HepG2 (cell line): Measurements from ENCODE around the gene NKD1. TPM values are rescaled to one million over a fixed set of nuclear protein-coding genes. Genes with fewer than 3 reads are reported as not detected.

Experiments
- ATAC-seq: fragments of 200-7000 bp; cut with Tn5 transposase; 3 replicates; pipeline ENCODE4 v1.9.1; 2020; ENCODE audit warnings: mild to moderate bottlenecking, moderate library complexity
- BruUV-seq: library from RNA; stranded (reverse); fragments of 400-500 nt; replicated peaks from 2 replicates; lab custom pipeline; 2021; lab: Mats Ljungman, UMichigan
- CTCF ChIA-PET: fragments of 300-600 bp; formaldehyde crosslinking; extraction: SDS; loops from one replicate; lab custom pipeline; 2021; ENCODE audit warnings: low total read pairs, inconsistent platforms, low intra/inter-chr PET ratio; lab: Yijun Ruan, JAX
- POLR2A ChIA-PET: fragments of 350-600 bp; sonication (Branson Sonifier 250); formaldehyde crosslinking; loops from one replicate; lab custom pipeline; 2020; ENCODE audit warnings: antibody characterized with exemption, inconsistent platforms; lab: Yijun Ruan, JAX
- DNase-seq: peaks from one replicate; pipeline ENCODE4 v3.0.0-alpha.2; 2015; ENCODE audit warnings: low spot score
- FAIRE-seq: peaks from 3 replicates; lab custom pipeline; 2011; peaks lifted over from hg19 to GRCh38; lab: Jason Lieb, UNC
- H2AFZ ChIP-seq: one replicate; pipeline ENCODE4 v1.6.1; 2011; ENCODE audit warnings: low read length, inconsistent platforms
- H3K27ac ChIP-seq: fragments of 300-600 bp; 3 replicates; pipeline ENCODE4 v1.8.0; 2011; ENCODE audit warnings: mixed run types, mild to moderate bottlenecking, mixed read lengths, low read length, inconsistent platforms; ENCODE audit not compliant: insufficient read depth; ENCODE audit errors: extremely low read length
- H3K27me3 ChIP-seq, 2 experiments: fragments of 200-600 bp in 1 of 2; 2 replicates in 1 of 2; 3 replicates in 1 of 2; pipeline versions ENCODE4 v1.6.0 to v1.8.0; 2011; ENCODE audit warnings: low read length in 2 of 2, mild to moderate bottlenecking in 2 of 2, moderate library complexity in 2 of 2, inconsistent platforms in 1 of 2; ENCODE audit not compliant: insufficient read depth in 2 of 2, control insufficient read depth in 1 of 2
- H3K36me3 ChIP-seq, 2 experiments: fragments of 200-600 bp in 1 of 2; replicated peaks in 1 of 2; 2 replicates in 1 of 2; 3 replicates in 1 of 2; pipeline versions ENCODE4 v1.5.1 to v1.8.0; 2011; ENCODE audit warnings: low read length in 2 of 2, inconsistent platforms in 1 of 2; ENCODE audit not compliant: insufficient read depth in 2 of 2, control insufficient read depth in 1 of 2
- H3K4me1 ChIP-seq: 2 replicates; pipeline ENCODE4 v1.5.1; 2012; ENCODE audit warnings: low read length, inconsistent platforms; ENCODE audit not compliant: insufficient read depth
- H3K4me2 ChIP-seq: 2 replicates; pipeline ENCODE4 v1.6.0; 2011; ENCODE audit warnings: low read depth, low read length, inconsistent platforms
- H3K4me3 ChIP-seq, 3 experiments: fragments of 200-600 bp in 1 of 3; sonication (generic), shearing (Covaris generic) in 1 of 3; replicated peaks in 1 of 3; 2 replicates each; pipeline ENCODE4 v1.5.1; 2011 to 2016; ENCODE audit warnings: low read length in 3 of 3, inconsistent platforms in 2 of 3, low read depth in 2 of 3, mild to moderate bottlenecking in 2 of 3, control low read depth in 1 of 3, mixed read lengths in 1 of 3; ENCODE audit not compliant: insufficient read depth in 1 of 3
- H3K79me2 ChIP-seq: one replicate; pipeline ENCODE4 v1.6.1; 2011; ENCODE audit warnings: low read length, inconsistent platforms; ENCODE audit not compliant: insufficient read depth
- H3K9ac ChIP-seq: 2 replicates; pipeline ENCODE4 v1.6.0; 2011; ENCODE audit warnings: mild to moderate bottlenecking, low read depth, low read length, inconsistent platforms; ENCODE audit not compliant: insufficient read depth
- H3K9me3 ChIP-seq: 2 replicates; pipeline ENCODE4 v1.5.1; 2012; ENCODE audit warnings: mild to moderate bottlenecking, low read length
- H4K20me1 ChIP-seq: 2 replicates; pipeline ENCODE4 v1.6.0; 2011; ENCODE audit warnings: inconsistent platforms, mild to moderate bottlenecking, low read length, moderate library complexity; ENCODE audit not compliant: insufficient read depth
- AGO2 ChIP-seq: fragments of 200-400 bp; formaldehyde crosslinking; optimal IDR thresholded peaks from 2 replicates; pipeline ENCODE3; 2017; ENCODE audit warnings: mild to moderate bottlenecking, low read depth, low read length, moderate library complexity
- ATAD3A ChIP-seq: sonication (generic); formaldehyde crosslinking; IDR thresholded peaks from 2 replicates; pipeline ENCODE4 v1.4.0; 2020; ENCODE audit warnings: missing genetic modification reagents
- DNMT1 ChIP-seq: sonication (generic); formaldehyde crosslinking; IDR thresholded peaks from 2 replicates; pipeline ENCODE4 v1.5.1; 2020; ENCODE audit warnings: mild to moderate bottlenecking, missing genetic modification reagents
- E2F5 ChIP-seq: sonication (generic); formaldehyde crosslinking; conservative IDR thresholded peaks from 2 replicates; pipeline ENCODE4 v1.4.0; 2020; ENCODE audit warnings: missing genetic modification reagents
- HIVEP1 ChIP-seq: sonication (generic); formaldehyde crosslinking; IDR thresholded peaks from 2 replicates; pipeline ENCODE4 v1.4.0; 2020; ENCODE audit warnings: mild to moderate bottlenecking, missing genetic modification reagents
- HNRNPK ChIP-seq: fragments of 200-400 bp; formaldehyde crosslinking; IDR thresholded peaks from 2 replicates; pipeline ENCODE4 v1.6.1; 2018; ENCODE audit warnings: low read length, low read depth, moderate library complexity, mild to moderate bottlenecking; ENCODE audit not compliant: poor library complexity, severe bottlenecking
- MNT ChIP-seq: fragments of 450-650 bp; IDR thresholded peaks from 2 replicates; pipeline ENCODE4 v1.6.1; 2016
- MXD1 ChIP-seq: sonication (generic); formaldehyde crosslinking; IDR thresholded peaks from 2 replicates; pipeline ENCODE4 v1.4.0; 2020; ENCODE audit warnings: mild to moderate bottlenecking, missing genetic modification reagents
- POLR2AphosphoS5 ChIP-seq: IDR thresholded peaks from 2 replicates; pipeline ENCODE4 v1.6.1; 2012; ENCODE audit warnings: low read depth, low read length
- POLR2G ChIP-seq: fragments of 200-400 bp; formaldehyde crosslinking; IDR thresholded peaks from 2 replicates; pipeline ENCODE4 v1.6.1; 2018; ENCODE audit warnings: mild to moderate bottlenecking, low read depth, low read length, moderate library complexity
- PRPF4 ChIP-seq: fragments of 200-400 bp; formaldehyde crosslinking; IDR thresholded peaks from 2 replicates; pipeline ENCODE4 v1.6.1; 2016; ENCODE audit warnings: low read length, low read depth; ENCODE audit not compliant: poor library complexity, severe bottlenecking
- RBFOX2 ChIP-seq: fragments of 200-400 bp; formaldehyde crosslinking; IDR thresholded peaks from 2 replicates; pipeline ENCODE4 v1.6.1; 2017; ENCODE audit warnings: low read depth, mild to moderate bottlenecking, low read length
- RBM22 ChIP-seq: fragments of 200-400 bp; formaldehyde crosslinking; optimal IDR thresholded peaks from 2 replicates; pipeline ENCODE3; 2017; ENCODE audit warnings: mild to moderate bottlenecking, low read length, moderate library complexity
- SMAD3 ChIP-seq: sonication (generic); formaldehyde crosslinking; IDR thresholded peaks from 2 replicates; pipeline ENCODE4 v1.4.0; 2020; ENCODE audit warnings: missing genetic modification reagents
- SRF ChIP-seq: IDR thresholded peaks from 2 replicates; pipeline ENCODE4 v1.6.1; 2011; ENCODE audit warnings: mild to moderate bottlenecking, low read depth, low read length, moderate library complexity
- SRSF1 ChIP-seq: fragments of 200-400 bp; formaldehyde crosslinking; optimal IDR thresholded peaks from 2 replicates; pipeline ENCODE3; 2017; ENCODE audit warnings: mild to moderate bottlenecking, low read depth, low read length, moderate library complexity
- ZNF138 ChIP-seq: sonication (generic); formaldehyde crosslinking; IDR thresholded peaks from 2 replicates; pipeline ENCODE4 v1.5.0; 2020; ENCODE audit warnings: mild to moderate bottlenecking, low read depth, missing genetic modification reagents
- ZNF235 ChIP-seq: sonication (generic); formaldehyde crosslinking; IDR thresholded peaks from 2 replicates; pipeline ENCODE4 v1.8.1; 2023; ENCODE audit warnings: mild to moderate bottlenecking, missing genetic modification reagents, borderline replicate concordance
- ZNF572 ChIP-seq: sonication (generic); formaldehyde crosslinking; IDR thresholded peaks from 2 replicates; pipeline ENCODE4 v1.5.1; 2020; ENCODE audit warnings: mild to moderate bottlenecking, missing genetic modification reagents
- ZNF883 ChIP-seq: sonication (generic); formaldehyde crosslinking; IDR thresholded peaks from 2 replicates; pipeline ENCODE4 v1.5.1; 2020; ENCODE audit warnings: mild to moderate bottlenecking, missing genetic modification reagents; ENCODE audit errors: not compliant biosample characterization
- WGBS: methylation state at CpG from one replicate; pipeline ENCODE4 v1.1.6; 2017; ENCODE audit warnings: low lambda C conversion rate; 5-methylcytosine and 5-hydroxymethylcytosine counted together
- in situ Hi-C: cut with HindIII; loops from 2 replicates; pipeline ENCODE4 v1.10.0; 2017; ENCODE audit warnings: low pct_unique_long_range_greater_than_20kb; ENCODE audit not compliant: extremely low pct_ligation_motif_present
- intact Hi-C: fragments of 100-400 bp; cut with micrococcal nuclease; formaldehyde crosslinking; loops from one replicate; pipeline ENCODE4 v1.10.0; 2022; ENCODE audit not compliant: unreplicated experiment
- polyA plus RNA-seq, 8 experiments: library from polyadenylated mRNA; depleted of rRNA in 3 of 8; stranded (reverse) in 7 of 8; unstranded in 1 of 8; fragments of >200 nt; fragmentation: Illumina TruSeq in 4 of 8; extraction: Trizol in 4 of 8; gene quantifications; 2 replicates each; pipeline versions ENCODE4 v1.2.1 to v1.2.3, GENCODE V29; 2011 to 2016; ENCODE audit warnings: low read depth in 4 of 8, missing spikeins in 1 of 8, mixed read lengths in 1 of 8; ENCODE audit not compliant: insufficient read depth in 1 of 8
- total RNA-seq, 5 experiments: library from RNA; depleted of rRNA; stranded (reverse); fragments of >200 nt; fragmentation: Illumina TruSeq; extraction: Trizol; gene quantifications; 2 replicates each; pipeline ENCODE4 v1.2.3, GENCODE V29; 2016; ENCODE audit warnings: low read depth in 1 of 5

The NKD1 gene
- total and polyA plus RNA-seq, 2 of the 13 experiments (the other 11 are each of a cell fraction or from before 2014, with no cell fraction given): 70.4 to 121 TPM

GRCh38 chr16:50603206-50604064, 55.2 kb downstream of the NKD1 start:
- 94% methylated on average over 18 of the region's 18 CpGs for WGBS
- intact Hi-C loops: no loop called here
- peaks cover 98% of the 10 kb centered on the region for H4K20me1 ChIP-seq
- ATAC-seq (peak; percentile 11), FAIRE-seq (no peak), DNase-seq (no peak)
- in situ Hi-C loops: no loop called here
- BruUV-seq: no TSS peak
- H3K36me3 ChIP-seq: peaks cover 68 to 97% of the 10 kb centered on the region in 2 experiments
- peaks cover 71% of the 10 kb centered on the region for H3K4me1 ChIP-seq
- TF ChIP-seq HNRNPK: no peak
- peak; percentile 51 for TF ChIP-seq ZNF883 (CRISPR knock-in tag)
- TF ChIP-seq ZNF138 (CRISPR knock-in tag): no peak
- TF ChIP-seq ATAD3A: no peak
- peak; percentile 20; the same call in 1 of the 2 replicates for TF ChIP-seq POLR2G
- TF ChIP-seq PRPF4: peak; percentile 16
- TF ChIP-seq SRSF1: peak; percentile 46
- TF ChIP-seq DNMT1 (CRISPR knock-in tag): 0 out of 2 replicates have a peak, but pooled peaks have one; percentile 3
- TF ChIP-seq SRF: peak; percentile 35; the same call in 1 of the 2 replicates
- TF ChIP-seq RBFOX2: 0 out of 2 replicates have a peak, but pooled peaks have one; percentile 21
- TF ChIP-seq RBM22: peak; percentile 77
- no peak for TF ChIP-seq SMAD3 (CRISPR knock-in tag)
- TF ChIP-seq ZNF572 (CRISPR knock-in tag): peak; percentile 65; the same call in 1 of the 2 replicates
- no peak for TF ChIP-seq MNT
- TF ChIP-seq MXD1: peak; percentile 14; the same call in 1 of the 2 replicates
- 0 out of 2 replicates have a peak, but pooled peaks have one; percentile 8 for TF ChIP-seq HIVEP1
- no peak for TF ChIP-seq E2F5
- 0 out of 2 replicates have a peak, but pooled peaks have one; percentile 8 for TF ChIP-seq POLR2AphosphoS5
- peak; percentile 31; the same call in 1 of the 2 replicates for TF ChIP-seq ZNF235
- peak; percentile 94 for TF ChIP-seq AGO2
- H3K4me2 ChIP-seq: no peak overlapping the region
- H2AFZ ChIP-seq: no peak overlapping the region
- H3K27me3 ChIP-seq: no peaks in the 10 kb centered on the region
- ChIA-PET CTCF (no interaction called here), POLR2A (interaction anchor here (1.2 kb wide), 1 partner anchor 12 kb away, joined by 3 read pairs; no protein-coding TSS in a partner anchor)
- H3K4me3 ChIP-seq: no peak overlapping the region
- H3K79me2 ChIP-seq: peaks cover 83% of the 10 kb centered on the region
- no peak overlapping the region for H3K9ac ChIP-seq
- peak overlapping the region; percentile 1 for H3K27ac ChIP-seq
- H3K9me3 ChIP-seq: no peaks in the 10 kb centered on the region
